Measurements from ENCODE around the gene OXCT2.
"Not testable (repeated sequence)": the region's sequence is repeated elsewhere in the genome, so short reads cannot be mapped to it uniquely, and the experiment has no call there.

- TF ChIP-seq CTCF (optimal IDR thresholded peaks at IDR 0.05 in 1 of 3, IDR thresholded peaks at IDR 0.05 in 1 of 3, conservative IDR thresholded peaks at IDR 0.05 in 1 of 3; ENCODE audit: extremely low read depth in 1 of 3, insufficient read depth in 2 of 3, low read length in 3 of 3); EZH2 (IDR thresholded peaks at IDR 0.05; ENCODE audit: low read length): not testable (repeated sequence)
Observed at GRCh38 chr1:39769502-39769901, 1.6 kb downstream of the OXCT2 start.

Measured in keratinocyte (primary cell).